GM12891 (cell line): ENCODE data around the gene OVAAL.

ENCODE experiments used
- POLR2A ChIP-seq: IDR thresholded peaks from 2 replicates; pipeline ENCODE4 v1.6.1; 2011; ENCODE audit warnings: low read depth, low read length, control low read depth
- POLR2AphosphoS5 ChIP-seq: IDR thresholded peaks from 2 replicates; pipeline ENCODE4 v1.6.1; 2011; ENCODE audit warnings: low read depth, low read length, control low read depth
- SPI1 ChIP-seq: IDR thresholded peaks from 2 replicates; pipeline ENCODE4 v1.6.1; 2011; ENCODE audit warnings: low read depth, low read length, control low read depth
- TAF1 ChIP-seq: IDR thresholded peaks from 2 replicates; pipeline ENCODE4 v1.6.1; 2011; ENCODE audit warnings: low read depth, low read length, control low read depth

DNA sequence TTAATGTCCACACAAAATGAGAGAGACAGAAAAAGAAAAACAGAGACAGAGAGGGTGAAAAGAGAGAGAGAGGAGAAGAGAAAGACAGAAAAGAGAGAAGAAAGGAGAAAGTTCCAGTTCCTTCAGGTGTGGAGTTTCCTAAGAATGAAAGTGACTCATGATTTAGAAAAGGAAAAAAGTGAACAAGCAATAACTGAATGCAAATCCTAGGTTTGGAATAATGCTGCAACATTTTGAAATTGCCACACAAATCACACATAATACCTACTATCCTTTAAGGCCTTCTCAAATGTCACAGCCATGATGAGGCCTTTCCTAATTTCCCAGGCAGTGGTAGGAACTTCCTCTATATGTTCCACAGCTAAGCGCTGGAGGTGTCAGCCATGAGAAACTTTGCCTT is 41.6 kb downstream of the OVAAL start:
- TF ChIP-seq POLR2AphosphoS5 = no peak
- TF ChIP-seq POLR2A = no peak
- no peak for TF ChIP-seq TAF1
- no peak for TF ChIP-seq SPI1
